HEK293 (cell line): ENCODE measurements around the gene RAD51.
A peak's percentile ranks its signal among the peaks of the same experiment; 100 is the strongest.

Experiments used
- CTCF ChIA-PET: fragments of 350-600 bp; formaldehyde crosslinking; extraction: SDS; loops from one replicate; lab custom pipeline; 2021; ENCODE audit warnings: antibody characterized with exemption; lab: Yijun Ruan, JAX
- POLR2A ChIA-PET: fragments of 300-600 bp; formaldehyde crosslinking; extraction: SDS; loops from one replicate; lab custom pipeline; 2020; ENCODE audit warnings: antibody characterized with exemption, inconsistent platforms; lab: Yijun Ruan, JAX
- H3K27ac ChIP-seq: fragments of 200-500 bp; sonication (Bioruptor generic); 2 replicates; pipeline ENCODE4 v1.5.1; 2014; ENCODE audit warnings: low read depth, low read length, control low read depth, inconsistent platforms; ENCODE audit errors: extremely low read depth
- H3K36me3 ChIP-seq, 2 experiments: fragments of 200-500 bp in 1 of 2; sonication (Bioruptor generic) in 1 of 2; 1 replicate in 1 of 2; 2 replicates in 1 of 2; pipeline ENCODE4 v1.5.1; 2014 to 2017; ENCODE audit warnings: inconsistent platforms in 2 of 2, low read length in 2 of 2; ENCODE audit not compliant: control insufficient read depth in 2 of 2, insufficient read depth in 1 of 2
- H3K4me1 ChIP-seq: fragments of 200-500 bp; sonication (Bioruptor generic); 2 replicates; pipeline ENCODE4 v1.5.1; 2014; ENCODE audit warnings: mild to moderate bottlenecking, low read length, inconsistent platforms; ENCODE audit not compliant: control insufficient read depth, insufficient read depth
- H3K4me3 ChIP-seq: 2 replicates; pipeline ENCODE4 v1.5.1; 2011; ENCODE audit warnings: low read depth, mild to moderate bottlenecking, control low read depth, low read length, moderate library complexity
- H3K9me3 ChIP-seq: fragments of 200-500 bp; sonication (Bioruptor generic); 2 replicates; pipeline ENCODE4 v1.5.1; 2014; ENCODE audit warnings: low read depth, low read length, inconsistent platforms; ENCODE audit not compliant: control insufficient read depth, insufficient read depth
- HIC1 ChIP-seq: fragments of 450-650 bp; formaldehyde crosslinking; IDR thresholded peaks from 2 replicates; pipeline ENCODE4 v1.5.1; 2016; ENCODE audit warnings: missing biosample characterization, missing genetic modification characterization
- IKZF3 ChIP-seq: fragments of 450-650 bp; IDR thresholded peaks from 2 replicates; pipeline ENCODE4 v1.5.0; 2018; ENCODE audit warnings: missing biosample characterization, mild to moderate bottlenecking, missing genetic modification characterization, moderate library complexity
- KLF7 ChIP-seq: fragments of 450-650 bp; formaldehyde crosslinking; IDR thresholded peaks from 2 replicates; pipeline ENCODE4 v1.5.1; 2016; ENCODE audit warnings: missing biosample characterization, missing genetic modification characterization, borderline replicate concordance
- OSR2 ChIP-seq: fragments of 450-650 bp; formaldehyde crosslinking; IDR thresholded peaks from 2 replicates; pipeline ENCODE4 v1.5.1; 2016; ENCODE audit warnings: missing biosample characterization, missing genetic modification characterization
- PRDM6 ChIP-seq: fragments of 450-650 bp; formaldehyde crosslinking; IDR thresholded peaks from 2 replicates; pipeline ENCODE4 v1.5.1; 2017; ENCODE audit warnings: missing biosample characterization, missing genetic modification characterization
- REPIN1 ChIP-seq: fragments of 450-650 bp; formaldehyde crosslinking; IDR thresholded peaks from 2 replicates; pipeline ENCODE4 v1.5.1; 2017; ENCODE audit warnings: missing biosample characterization, missing genetic modification characterization, low read depth
- SP7 ChIP-seq: fragments of 450-650 bp; formaldehyde crosslinking; IDR thresholded peaks from 2 replicates; pipeline ENCODE4 v1.5.1; 2016; ENCODE audit warnings: missing biosample characterization, missing genetic modification characterization
- YY2 ChIP-seq: fragments of 450-650 bp; formaldehyde crosslinking; IDR thresholded peaks from 2 replicates; pipeline ENCODE4 v1.5.1; 2016; ENCODE audit warnings: missing biosample characterization, missing genetic modification characterization
- ZFP3 ChIP-seq: fragments of 450-650 bp; formaldehyde crosslinking; IDR thresholded peaks from 2 replicates; pipeline ENCODE4 v1.5.1; 2016; ENCODE audit warnings: low read depth, missing biosample characterization, missing genetic modification characterization
- ZIC2 ChIP-seq: fragments of 450-650 bp; formaldehyde crosslinking; IDR thresholded peaks from 2 replicates; pipeline ENCODE4 v1.5.1; 2016; ENCODE audit warnings: missing biosample characterization, missing genetic modification characterization
- ZNF10 ChIP-seq: fragments of 450-650 bp; formaldehyde crosslinking; IDR thresholded peaks from 2 replicates; pipeline ENCODE4 v1.5.1; 2017; ENCODE audit warnings: missing biosample characterization, missing genetic modification characterization
- ZNF148 ChIP-seq: fragments of 450-650 bp; formaldehyde crosslinking; IDR thresholded peaks from 2 replicates; pipeline ENCODE4 v1.5.0; 2017; ENCODE audit warnings: missing biosample characterization, missing genetic modification characterization, borderline replicate concordance
- ZNF175 ChIP-seq: fragments of 450-650 bp; formaldehyde crosslinking; IDR thresholded peaks from 2 replicates; pipeline ENCODE4 v1.5.1; 2016; ENCODE audit warnings: missing biosample characterization, missing genetic modification characterization
- ZNF202 ChIP-seq: fragments of 450-650 bp; formaldehyde crosslinking; IDR thresholded peaks from 2 replicates; pipeline ENCODE4 v1.5.1; 2016; ENCODE audit warnings: missing biosample characterization, missing genetic modification characterization, borderline replicate concordance
- ZNF211 ChIP-seq: fragments of 450-650 bp; formaldehyde crosslinking; IDR thresholded peaks from 2 replicates; pipeline ENCODE4 v1.5.1; 2016; ENCODE audit warnings: low read depth, missing biosample characterization, missing genetic modification characterization
- ZNF423 ChIP-seq: fragments of 450-650 bp; formaldehyde crosslinking; IDR thresholded peaks from 2 replicates; pipeline ENCODE4 v1.5.1; 2016; ENCODE audit warnings: missing biosample characterization, missing genetic modification characterization
- ZNF571 ChIP-seq: fragments of 450-650 bp; formaldehyde crosslinking; IDR thresholded peaks from 2 replicates; pipeline ENCODE4 v1.5.0; 2017; ENCODE audit warnings: missing biosample characterization, missing genetic modification characterization
- ZNF610 ChIP-seq: fragments of 450-650 bp; formaldehyde crosslinking; IDR thresholded peaks from 2 replicates; pipeline ENCODE4 v1.5.1; 2016; ENCODE audit warnings: missing biosample characterization, missing genetic modification characterization, borderline replicate concordance
- ZNF639 ChIP-seq: fragments of 450-650 bp; formaldehyde crosslinking; IDR thresholded peaks from 2 replicates; pipeline ENCODE4 v1.5.1; 2016; ENCODE audit warnings: missing biosample characterization, missing genetic modification characterization
- ZNF777 ChIP-seq: fragments of 450-650 bp; formaldehyde crosslinking; IDR thresholded peaks from 2 replicates; pipeline ENCODE4 v1.5.1; 2017; ENCODE audit warnings: missing biosample characterization, missing genetic modification characterization, borderline replicate concordance
- TF ChIP-seq, protein P1 (sequence below): fragments of 450-650 bp; formaldehyde crosslinking; IDR thresholded peaks from 2 replicates; pipeline ENCODE4 v1.5.1; 2016; ENCODE audit warnings: missing biosample characterization, missing genetic modification characterization

The RAD51 gene

GRCh38 chr15:40723919-40724318 is 28.9 kb downstream of the RAD51 start:
- no peak overlapping the region for H3K27ac ChIP-seq
- TF ChIP-seq ZNF211 (tag by site-specific recombination) (peak; percentile 79; the same call in 1 of the 2 replicates), PRDM6 (peak; percentile 42), ZNF639 (tag by site-specific recombination) (no peak), ZFP3 (no peak), ZNF610 (tag by site-specific recombination) (no peak), ZNF175 (tag by site-specific recombination) (no peak), SP7 (tag by site-specific recombination) (peak; percentile 89), ZNF571 (tag by site-specific recombination) (no peak), ZNF423 (no peak)
- H3K36me3 ChIP-seq, result peaks cover 4 to 29% of the 10 kb centered on the region in 2 experiments; a peak in 2 of 3 replicates
- no peaks in the 10 kb centered on the region for H3K4me1 ChIP-seq
- H3K4me3 ChIP-seq, result no peak overlapping the region
- CTCF ChIA-PET, result no interaction called here
- POLR2A ChIA-PET, result no interaction called here
- no peaks in the 10 kb centered on the region for H3K9me3 ChIP-seq

DNA sequence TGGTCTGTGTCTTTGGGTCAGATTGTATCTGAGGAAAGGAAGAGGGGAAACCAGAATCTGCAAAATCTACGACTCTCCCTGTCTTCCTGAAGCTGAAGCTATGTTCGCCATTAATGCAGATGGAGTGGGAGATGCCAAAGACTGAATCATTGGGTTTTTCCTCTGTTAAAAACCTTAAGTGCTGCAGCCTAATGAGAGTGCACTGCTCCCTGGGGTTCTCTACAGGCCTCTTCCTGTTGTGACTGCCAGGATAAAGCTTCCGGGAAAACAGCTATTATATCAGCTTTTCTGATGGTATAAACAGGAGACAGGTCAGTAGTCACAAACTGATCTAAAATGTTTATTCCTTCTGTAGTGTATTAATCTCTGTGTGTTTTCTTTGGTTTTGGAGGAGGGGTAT is 36.1 kb downstream of the RAD51 start:
- Histone ChIP-seq H3K4me3 (no peak overlapping the region), H3K36me3 (peaks cover 23 to 58% of the 10 kb centered on the region in 2 experiments; a peak in 2 of 3 replicates), H3K27ac (no peak overlapping the region), H3K9me3 (no peaks in the 10 kb centered on the region), H3K4me1 (no peaks in the 10 kb centered on the region)
- ChIA-PET CTCF (interaction anchor here (0.6 kb wide), 1 partner anchor 11 kb away, joined by 3 read pairs; no protein-coding TSS in a partner anchor), POLR2A (interaction anchor here (0.6 to 0.8 kb wide), 2 partner anchors 8 to 38 kb away, joined by 3 to 5 read pairs; no protein-coding TSS in a partner anchor)
- TF ChIP-seq ZNF10 (tag by site-specific recombination) (no peak), ZIC2 (tag by site-specific recombination) (no peak), IKZF3 (tag by site-specific recombination) (no peak), SP7 (tag by site-specific recombination) (no peak), OSR2 (tag by site-specific recombination) (no peak), HIC1 (tag by site-specific recombination) (no peak), KLF7 (tag by site-specific recombination) (no peak), REPIN1 (tag by site-specific recombination) (no peak), YY2 (no peak), ZNF148 (tag by site-specific recombination) (no peak), ZNF777 (tag by site-specific recombination) (no peak), ZNF202 (tag by site-specific recombination) (no peak)
- TF ChIP-seq, protein P1, sequence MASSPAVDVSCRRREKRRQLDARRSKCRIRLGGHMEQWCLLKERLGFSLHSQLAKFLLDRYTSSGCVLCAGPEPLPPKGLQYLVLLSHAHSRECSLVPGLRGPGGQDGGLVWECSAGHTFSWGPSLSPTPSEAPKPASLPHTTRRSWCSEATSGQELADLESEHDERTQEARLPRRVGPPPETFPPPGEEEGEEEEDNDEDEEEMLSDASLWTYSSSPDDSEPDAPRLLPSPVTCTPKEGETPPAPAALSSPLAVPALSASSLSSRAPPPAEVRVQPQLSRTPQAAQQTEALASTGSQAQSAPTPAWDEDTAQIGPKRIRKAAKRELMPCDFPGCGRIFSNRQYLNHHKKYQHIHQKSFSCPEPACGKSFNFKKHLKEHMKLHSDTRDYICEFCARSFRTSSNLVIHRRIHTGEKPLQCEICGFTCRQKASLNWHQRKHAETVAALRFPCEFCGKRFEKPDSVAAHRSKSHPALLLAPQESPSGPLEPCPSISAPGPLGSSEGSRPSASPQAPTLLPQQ (tag by site-specific recombination), result no peak
